SK-N-SH treated with all-trans-retinoic acid at 6 μM for 48 hours (cell line): ENCODE results near the gene RNU1-3.
"Not testable (repeated sequence)": the region's sequence is repeated elsewhere in the genome, so short reads cannot be mapped to it uniquely, and the experiment has no call there.

Source experiments
- ATAC-seq: fragments of 200-7000 bp; cut with Tn5 transposase; 3 replicates; pipeline ENCODE4 v1.9.1; 2020; ENCODE audit warnings: mild to moderate bottlenecking, moderate library complexity
- BACH2 ChIP-seq: fragments of 250-450 bp; sonication (Bioruptor Pico); IDR thresholded peaks from 2 replicates; pipeline ENCODE4 v1.9.0; 2021; ENCODE audit warnings: mild to moderate bottlenecking, borderline replicate concordance
- PATZ1 ChIP-seq: fragments of 250-450 bp; sonication (Bioruptor Pico); IDR thresholded peaks from 2 replicates; pipeline ENCODE4 v1.8.0; 2020; ENCODE audit warnings: mild to moderate bottlenecking, moderate library complexity, borderline replicate concordance
- POU6F1 ChIP-seq: fragments of 250-450 bp; sonication (Bioruptor Pico); IDR thresholded peaks from 2 replicates; pipeline ENCODE4 v1.8.0; 2021; ENCODE audit warnings: low read depth, mild to moderate bottlenecking, moderate library complexity, borderline replicate concordance
- PPARA ChIP-seq: fragments of 250-450 bp; sonication (Bioruptor Pico); IDR thresholded peaks from 2 replicates; pipeline ENCODE4 v1.5.0; 2020; ENCODE audit warnings: mild to moderate bottlenecking, borderline replicate concordance
- SNAI2 ChIP-seq: fragments of 250-450 bp; sonication (Bioruptor Pico); IDR thresholded peaks from 2 replicates; pipeline ENCODE4 v1.5.0; 2020; ENCODE audit warnings: mild to moderate bottlenecking, moderate library complexity
- ZC3H10 ChIP-seq: fragments of 250-450 bp; sonication (Bioruptor Pico); IDR thresholded peaks from 2 replicates; pipeline ENCODE4 v1.5.1; 2021; ENCODE audit warnings: mild to moderate bottlenecking, moderate library complexity
- ZFP3 ChIP-seq: fragments of 250-450 bp; sonication (Bioruptor Pico); IDR thresholded peaks from 2 replicates; pipeline ENCODE4 v1.5.0; 2020; ENCODE audit warnings: mild to moderate bottlenecking, moderate library complexity
- ZNF8 ChIP-seq: fragments of 450-650 bp; formaldehyde crosslinking; IDR thresholded peaks from 2 replicates; pipeline ENCODE4 v1.5.0; 2020; ENCODE audit warnings: mild to moderate bottlenecking, moderate library complexity

RNU1-3 gene

GRCh38 chr1:16693449-16694307 is 26.9 kb upstream of the RNU1-3 start:
- peak; percentile 18 for ATAC-seq

GRCh38 chr1:16692717-16693448 is 26.1 kb upstream of the RNU1-3 start:
- ATAC-seq = peak; percentile 7; the same call in 2 of the 3 replicates

- not testable (repeated sequence) for ATAC-seq
These were observed 25.5 kb upstream of the RNU1-3 start for GRCh38 chr1:16692283-16692682.

DNA sequence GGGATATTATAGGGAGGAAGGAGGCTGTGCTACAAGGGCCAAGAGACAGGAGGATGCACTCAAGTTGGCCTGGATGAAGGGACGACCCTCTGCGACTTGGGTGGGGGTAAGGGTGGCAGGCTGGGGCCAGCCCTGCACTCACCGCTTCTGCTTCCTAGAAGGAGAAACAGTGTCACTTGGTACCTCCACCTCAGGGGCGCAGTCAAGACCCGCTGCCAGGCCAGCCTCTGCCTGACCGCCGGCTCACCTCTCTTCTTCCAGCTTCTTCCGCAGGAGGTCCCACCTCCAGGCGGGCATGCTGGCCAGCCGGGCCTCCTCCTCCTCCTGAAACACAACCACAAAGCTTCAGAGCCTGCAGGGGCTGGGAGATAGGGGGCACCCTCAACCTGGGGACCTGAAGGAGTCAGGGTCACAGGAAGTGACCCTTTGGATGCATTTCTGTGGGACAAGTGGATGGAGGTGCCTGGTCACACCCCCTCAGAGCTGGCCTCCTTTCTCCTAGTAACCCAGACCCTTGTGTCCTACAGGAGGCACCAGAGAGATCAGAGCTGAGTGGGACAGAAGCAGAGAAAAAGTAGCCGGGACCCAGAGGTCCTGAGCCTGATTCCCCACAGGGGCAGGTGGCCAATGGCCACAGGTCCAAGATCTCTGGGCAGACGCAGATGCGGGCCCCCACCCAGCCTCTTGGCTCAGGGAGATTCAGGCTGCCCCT is 24.4 kb upstream of the RNU1-3 start:
- ATAC-seq = not testable (repeated sequence)

- ATAC-seq = not testable (repeated sequence)
These were observed 20.5 kb upstream of the RNU1-3 start for GRCh38 chr1:16687132-16687800.

- ATAC-seq = not testable (repeated sequence)
These were observed 19.0 kb upstream of the RNU1-3 start for GRCh38 chr1:16685445-16686371.

DNA sequence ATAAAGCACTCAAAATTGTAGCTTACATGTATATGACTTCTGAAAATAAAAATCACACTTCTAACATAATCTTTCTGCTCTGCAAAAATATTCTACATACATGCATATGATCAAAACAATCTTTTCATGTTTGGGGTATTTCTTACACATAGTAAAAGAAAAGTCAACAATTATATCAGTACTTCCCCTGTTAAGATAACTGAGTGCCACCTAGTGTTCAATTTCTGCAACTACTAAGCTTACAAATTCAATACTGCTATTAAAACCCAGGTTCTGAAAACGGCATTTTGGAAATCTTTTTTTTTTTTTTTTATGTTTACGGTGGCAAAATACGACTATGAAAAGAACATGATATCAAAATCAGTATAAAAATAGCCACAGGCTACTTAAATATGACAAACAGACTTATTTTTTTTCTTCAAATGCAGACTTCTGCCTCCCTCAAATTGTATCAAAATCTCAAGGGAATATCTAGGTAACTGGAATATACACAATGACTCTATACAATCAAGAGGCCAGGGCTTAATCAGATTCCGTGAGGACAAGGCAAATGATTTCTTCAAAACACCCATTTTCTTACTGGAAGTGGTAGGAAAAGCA is 18.1 kb upstream of the RNU1-3 start:
- peak; percentile 92 for ATAC-seq

DNA sequence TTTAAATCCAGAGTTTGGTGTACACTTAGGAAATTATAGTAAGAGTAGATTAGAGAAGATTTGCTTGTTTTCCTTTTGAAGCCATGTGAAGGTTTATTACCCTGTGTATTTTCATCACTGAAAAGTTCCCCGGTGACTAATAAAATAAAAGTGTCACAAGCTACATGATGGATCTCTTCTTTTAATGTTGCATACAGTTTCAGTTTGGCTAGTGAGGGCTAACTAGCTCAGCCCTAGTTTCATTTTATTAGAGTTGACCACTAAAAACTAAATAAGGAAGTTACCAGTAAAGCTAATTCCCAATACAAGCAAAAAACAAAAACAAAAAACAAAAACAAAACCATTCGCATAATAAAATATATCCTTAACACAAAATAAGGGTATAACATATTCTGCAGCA is 17.4 kb upstream of the RNU1-3 start:
- peak; percentile 42; the same call in 2 of the 3 replicates for ATAC-seq

- not testable (repeated sequence) for ATAC-seq
These were observed 16.1 kb upstream of the RNU1-3 start for GRCh38 chr1:16682803-16683202.

DNA sequence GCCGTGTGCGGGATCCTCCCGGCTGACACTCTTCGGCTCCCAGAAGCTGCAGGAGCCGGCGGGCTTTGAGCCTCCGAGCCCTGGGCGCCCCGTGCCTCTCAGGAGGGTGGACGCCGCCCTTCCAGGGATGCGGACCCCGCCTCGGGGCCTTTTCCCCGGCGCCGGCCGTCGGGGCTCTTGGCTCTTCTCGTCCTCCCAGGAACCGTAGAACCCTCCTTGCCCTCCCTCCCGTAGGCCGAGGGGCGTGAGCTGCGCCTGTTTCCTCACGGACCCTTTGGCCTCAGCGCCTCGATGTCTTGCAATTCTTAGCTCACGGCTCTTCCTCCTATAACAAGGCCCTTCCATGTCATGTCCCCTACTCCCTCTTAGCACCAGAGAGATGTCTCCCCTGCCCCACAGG is 13.6 kb upstream of the RNU1-3 start:
- not testable (repeated sequence) for ATAC-seq

GRCh38 chr1:16677552-16678431 is 11.0 kb upstream of the RNU1-3 start:
- ATAC-seq = peak; percentile 98
- TF ChIP-seq SNAI2 (CRISPR knock-in tag) (no peak), ZC3H10 (CRISPR knock-in tag) (no peak), ZNF8 (CRISPR knock-in tag) (no peak), PPARA (CRISPR knock-in tag) (no peak), ZFP3 (CRISPR knock-in tag) (no peak), POU6F1 (CRISPR knock-in tag) (no peak), BACH2 (no peak), PATZ1 (no peak)

- ATAC-seq = not testable (repeated sequence)
These were observed 10.1 kb upstream of the RNU1-3 start for GRCh38 chr1:16676661-16677523.

DNA sequence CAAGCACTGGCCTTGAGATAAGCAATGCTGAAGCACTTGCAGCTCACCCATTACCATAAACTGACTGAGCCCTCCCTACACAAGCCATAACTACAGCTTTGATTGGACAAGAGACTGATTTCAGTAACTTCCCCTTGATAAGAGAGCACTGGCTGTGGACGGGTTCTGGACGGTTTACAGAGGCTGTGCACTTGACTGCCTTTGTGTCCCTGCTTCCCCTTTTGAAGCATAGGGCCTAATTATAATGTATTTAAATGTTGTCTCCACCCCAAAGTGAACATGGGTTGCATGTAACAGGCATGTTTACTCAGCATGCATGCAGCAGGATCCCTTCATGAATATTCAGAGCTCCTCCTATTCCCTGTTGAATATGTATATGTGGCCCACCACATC is 8.4 kb upstream of the RNU1-3 start:
- ATAC-seq = not testable (repeated sequence)
